ENCODE results near the gene OPN1MW3. TPM values are rescaled to one million over a fixed set of nuclear protein-coding genes. Genes with fewer than 3 reads are reported as not detected.

Gene OPN1MW3
- total RNA-seq, 1 donor from 2014 or later: not detected

Other genes starting within 250 kb of the OPN1MW3 start
- gene IRAK1, start 237.7 kb upstream of the OPN1MW3 start, total RNA-seq: 11.0 TPM
- 10.4 TPM for gene MECP2, start 159.9 kb upstream of the OPN1MW3 start, total RNA-seq
- gene OPN1LW, start 113.3 kb upstream of the OPN1MW3 start, total RNA-seq: not detected
- gene OPN1MW, start 75.0 kb upstream of the OPN1MW3 start, total RNA-seq: not detected
- gene OPN1MW2, start 37.8 kb upstream of the OPN1MW3 start, total RNA-seq: not detected
- gene TEX28, start 37.5 kb downstream of the OPN1MW3 start, total RNA-seq: not detected
- 0.52 TPM for gene TKTL1, start 38.2 kb downstream of the OPN1MW3 start, total RNA-seq
- 331 TPM for gene FLNA, start 117.1 kb downstream of the OPN1MW3 start, total RNA-seq
- gene EMD, start 121.7 kb downstream of the OPN1MW3 start, total RNA-seq: 10.4 TPM
- gene RPL10, start 140.8 kb downstream of the OPN1MW3 start, total RNA-seq: 4,963 TPM
- 47.0 TPM for gene DNASE1L1, start 151.7 kb downstream of the OPN1MW3 start, total RNA-seq
- gene TAFAZZIN, start 154.0 kb downstream of the OPN1MW3 start, total RNA-seq: 7.3 TPM
- gene ATP6AP1, start 171.1 kb downstream of the OPN1MW3 start, total RNA-seq: 24.5 TPM
- 35.5 TPM for gene GDI1, start 179.6 kb downstream of the OPN1MW3 start, total RNA-seq
- gene FAM50A, start 186.6 kb downstream of the OPN1MW3 start, total RNA-seq: 16.7 TPM
- 9.9 TPM for gene PLXNA3, start 200.7 kb downstream of the OPN1MW3 start, total RNA-seq
- 12.0 TPM for gene LAGE3, start 221.7 kb downstream of the OPN1MW3 start, total RNA-seq
- 35.0 TPM for gene UBL4A, start 229.0 kb downstream of the OPN1MW3 start, total RNA-seq
- gene SLC10A3, start 233.0 kb downstream of the OPN1MW3 start, total RNA-seq: 3.1 TPM